ENCODE measurements around the gene COBL.
"Not testable (repeated sequence)": the region's sequence is repeated elsewhere in the genome, so short reads cannot be mapped to it uniquely, and the experiment has no call there.

The COBL gene

DNA sequence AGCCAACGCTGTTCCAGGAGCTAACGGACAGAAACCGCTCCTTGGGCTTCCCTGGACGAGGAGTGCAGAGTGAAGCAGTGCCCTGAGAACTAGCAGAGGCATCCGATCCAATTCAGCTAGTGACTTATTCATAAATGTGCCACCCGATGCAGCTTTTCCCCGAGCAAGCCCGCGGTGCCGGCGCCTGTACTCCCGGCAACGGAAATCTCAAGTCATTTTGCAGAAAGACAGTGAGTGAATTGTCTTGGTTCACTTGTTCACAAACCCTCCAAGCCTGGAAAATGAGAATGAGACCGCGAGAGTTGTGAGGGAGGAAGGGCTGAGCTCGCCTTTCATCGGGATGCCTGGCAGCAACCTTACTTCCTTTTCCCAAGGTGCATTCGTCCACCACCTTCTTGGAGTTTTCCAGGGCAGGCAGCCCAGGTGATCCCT lies 87.5 kb downstream of the COBL start:
- no peak for DNase-seq

DNA sequence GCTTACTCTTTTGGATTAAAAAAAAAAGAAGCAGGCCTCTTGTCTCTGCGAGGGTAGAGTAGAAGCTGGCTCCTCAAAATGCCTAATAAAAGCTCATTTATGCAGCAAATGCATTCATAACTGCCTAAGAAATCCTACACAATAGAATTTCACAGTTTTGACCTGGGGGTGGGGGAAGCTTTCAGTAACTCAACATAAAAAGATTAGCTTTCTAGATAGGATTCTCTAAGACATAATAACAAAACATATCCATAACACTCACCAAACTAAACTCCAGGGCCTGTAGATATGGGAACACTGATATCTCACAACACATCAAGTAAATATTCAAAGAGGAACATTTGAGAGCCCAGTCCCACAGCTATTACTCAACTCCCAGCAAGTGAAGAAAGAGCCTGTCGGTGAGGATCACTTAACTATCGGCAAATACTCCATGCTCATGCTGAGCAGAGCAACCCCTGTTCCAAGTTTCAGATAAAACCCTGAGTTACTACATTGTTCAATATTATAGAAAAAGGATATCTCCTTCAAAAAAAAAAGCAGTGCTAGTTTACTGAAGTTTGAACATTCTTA lies 88.1 kb downstream of the COBL start:
- no peak for DNase-seq

DNA sequence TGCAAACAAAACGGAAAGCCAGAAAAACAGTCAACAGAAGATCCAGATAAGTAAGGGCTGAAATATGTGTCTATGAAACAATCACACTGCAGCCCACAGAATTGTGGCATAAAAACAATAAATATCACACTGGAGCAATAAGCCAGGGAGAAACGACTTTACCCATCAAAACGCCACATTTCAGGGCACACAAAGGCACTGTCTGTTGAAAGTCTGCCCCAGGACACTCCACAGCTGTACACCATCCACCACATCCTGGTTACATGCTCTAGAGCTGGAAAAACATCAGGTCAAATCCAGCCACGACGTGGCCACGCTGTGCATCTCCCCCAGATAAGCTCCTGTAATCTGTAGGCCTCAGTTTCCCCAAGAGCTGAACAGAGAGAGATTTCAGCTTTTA lies 88.7 kb downstream of the COBL start:
- no peak for DNase-seq

DNA sequence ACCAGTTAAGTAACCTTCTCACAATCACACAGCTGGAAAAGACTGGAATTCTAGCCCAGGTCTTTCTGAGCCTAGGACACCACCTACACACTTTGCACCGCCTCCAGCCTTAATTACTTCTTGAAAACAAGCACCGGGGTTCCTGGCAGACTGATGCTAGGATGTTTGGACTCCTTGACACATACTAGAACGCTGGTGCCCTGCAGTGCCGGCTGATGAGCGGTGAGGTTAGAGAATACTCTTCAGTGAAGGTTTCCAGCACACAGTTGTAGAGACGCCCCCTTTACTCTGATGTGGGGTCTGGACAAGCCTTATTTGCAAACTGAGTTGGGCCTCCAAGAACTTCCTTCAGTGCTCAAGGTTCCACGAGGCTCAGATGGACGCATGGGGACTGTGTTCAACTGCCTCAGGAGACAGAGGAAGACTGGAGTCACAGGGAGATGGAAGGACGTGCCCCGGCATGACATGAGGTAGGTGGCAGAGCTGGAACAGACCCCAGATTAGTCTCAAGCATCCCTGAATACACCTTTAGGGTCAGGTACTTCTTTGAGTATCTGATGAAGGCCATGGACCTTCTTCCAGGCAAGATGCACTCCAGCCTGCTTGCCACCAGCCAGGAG lies 89.6 kb downstream of the COBL start:
- no peak for DNase-seq

DNA sequence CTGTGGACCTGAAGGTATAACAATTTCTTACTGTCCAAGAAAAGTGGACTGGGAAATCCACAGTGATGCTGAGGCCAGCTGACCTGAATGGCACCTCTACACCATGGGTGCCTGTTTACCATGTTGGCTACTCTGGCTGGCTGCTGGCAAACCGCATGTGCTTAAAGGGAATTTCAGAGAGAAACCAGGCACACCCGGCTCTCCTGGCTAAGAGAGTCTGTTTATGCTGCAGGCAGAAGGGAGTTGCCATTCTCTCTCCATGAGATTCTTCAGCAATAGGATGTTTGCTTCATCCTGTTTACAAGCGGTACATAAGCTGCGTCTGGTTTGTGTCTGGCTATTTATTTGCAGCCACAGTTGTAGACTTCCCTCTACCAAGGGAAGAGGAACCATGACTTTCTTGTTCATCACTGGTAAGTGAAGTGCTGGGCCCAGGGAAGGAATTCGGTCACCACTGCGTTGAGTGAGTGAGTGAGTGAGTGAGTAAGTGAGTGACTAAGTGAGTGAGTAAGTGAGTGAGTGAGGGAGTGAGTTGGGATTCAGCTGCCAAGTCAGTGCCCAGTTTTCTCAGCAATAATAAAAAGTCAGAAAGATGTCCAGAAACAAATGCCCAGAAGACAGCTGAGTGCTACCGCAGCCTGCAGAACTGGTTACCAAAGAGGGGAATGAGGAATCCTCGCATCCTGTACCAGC lies 90.4 kb downstream of the COBL start:
- DNase-seq, result no peak

DNA sequence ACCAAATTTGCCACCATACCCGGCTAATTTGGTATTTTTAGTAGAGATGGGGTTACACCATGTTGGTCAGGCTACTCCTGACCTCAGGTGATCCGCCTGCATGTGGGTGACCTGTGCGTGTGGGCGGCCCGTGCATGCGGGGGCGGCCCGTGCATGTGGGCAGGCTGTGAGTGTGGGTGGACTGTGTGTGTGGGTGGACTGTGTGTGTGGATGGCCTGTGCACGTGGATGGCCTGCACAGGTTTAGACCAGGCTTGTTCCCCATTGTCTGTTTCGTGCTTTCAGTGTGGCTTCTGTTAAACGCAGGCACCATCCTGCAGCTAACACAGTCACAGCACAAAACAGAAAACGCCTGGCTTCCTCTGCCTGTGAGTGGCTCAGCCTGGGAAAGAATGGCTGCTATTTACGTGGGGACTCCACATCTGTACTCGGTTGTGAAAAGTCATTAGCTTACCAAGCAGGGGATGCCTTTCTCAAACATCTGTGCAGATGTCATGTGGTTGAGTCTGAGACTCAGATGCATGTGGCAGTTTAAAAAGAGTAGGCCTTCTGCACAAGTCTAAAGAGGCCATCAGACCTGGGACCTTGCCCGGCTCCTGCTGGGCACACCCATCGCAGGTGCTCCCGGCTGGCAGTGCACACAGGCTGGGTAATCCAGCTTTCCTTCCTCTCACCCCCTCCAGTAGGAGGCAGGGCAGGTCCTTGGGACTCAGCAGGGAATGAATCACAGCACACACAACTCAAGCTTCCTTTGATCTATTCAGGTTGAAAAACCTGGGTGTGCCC lies 91.6 kb downstream of the COBL start:
- DNase-seq, result no peak

DNA sequence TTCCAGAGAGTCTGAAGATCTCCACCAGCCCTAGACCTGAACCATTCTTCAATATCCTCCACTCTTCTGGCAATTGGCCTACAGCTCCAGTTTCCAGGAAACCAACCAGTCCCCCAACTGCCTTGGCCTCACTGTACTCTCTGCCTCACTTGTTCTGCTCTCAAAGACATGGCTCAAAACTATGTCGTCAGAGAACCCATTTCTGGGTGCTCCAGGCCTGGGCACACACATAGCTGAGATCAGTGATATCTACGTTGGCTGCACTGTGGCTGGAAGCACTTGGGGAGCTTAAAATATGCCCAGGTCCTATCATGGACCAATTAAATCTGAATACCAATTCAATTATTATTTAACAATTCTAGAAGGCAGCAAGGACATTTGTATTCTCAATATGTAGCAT lies 93.1 kb downstream of the COBL start:
- DNase-seq, result no peak

DNA sequence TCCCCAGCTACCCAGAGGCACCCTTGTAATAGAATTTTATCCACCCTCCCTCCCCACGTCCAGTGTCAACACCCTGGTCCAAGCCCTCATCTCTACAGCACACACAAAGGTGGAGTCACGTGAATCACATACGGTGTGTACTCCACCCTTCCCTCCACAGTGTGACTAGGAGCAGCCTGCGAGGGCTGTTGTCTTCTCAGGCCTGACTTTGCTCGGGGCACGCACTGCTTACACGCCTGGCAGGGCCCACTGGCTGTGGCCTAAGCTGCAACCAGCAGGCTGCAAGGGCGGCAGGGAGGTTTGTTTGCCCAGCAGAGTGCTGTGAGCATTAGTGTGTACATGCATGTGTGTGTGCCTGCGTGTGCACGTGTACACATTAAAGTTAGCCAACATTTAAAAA lies 93.7 kb downstream of the COBL start:
- no peak for DNase-seq

DNA sequence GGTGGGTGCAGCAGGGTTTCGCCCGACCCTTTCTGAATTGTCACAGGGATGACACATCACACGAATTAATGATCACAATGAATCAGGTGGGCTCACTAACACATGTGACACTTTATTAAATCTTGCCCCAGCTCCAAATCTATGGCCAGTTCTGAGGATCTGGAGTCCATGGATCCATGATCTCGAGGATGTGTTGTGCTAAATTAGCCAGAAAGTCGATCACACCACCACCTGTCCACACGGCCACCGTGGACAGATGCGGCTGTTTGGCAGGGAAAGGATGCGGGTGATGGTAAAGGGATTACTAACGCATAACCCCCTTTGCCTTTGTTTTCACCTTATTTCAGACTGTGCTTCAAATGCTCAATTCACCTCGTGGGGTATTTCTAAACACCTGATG lies 96.4 kb downstream of the COBL start:
- DNase-seq, result no peak

DNA sequence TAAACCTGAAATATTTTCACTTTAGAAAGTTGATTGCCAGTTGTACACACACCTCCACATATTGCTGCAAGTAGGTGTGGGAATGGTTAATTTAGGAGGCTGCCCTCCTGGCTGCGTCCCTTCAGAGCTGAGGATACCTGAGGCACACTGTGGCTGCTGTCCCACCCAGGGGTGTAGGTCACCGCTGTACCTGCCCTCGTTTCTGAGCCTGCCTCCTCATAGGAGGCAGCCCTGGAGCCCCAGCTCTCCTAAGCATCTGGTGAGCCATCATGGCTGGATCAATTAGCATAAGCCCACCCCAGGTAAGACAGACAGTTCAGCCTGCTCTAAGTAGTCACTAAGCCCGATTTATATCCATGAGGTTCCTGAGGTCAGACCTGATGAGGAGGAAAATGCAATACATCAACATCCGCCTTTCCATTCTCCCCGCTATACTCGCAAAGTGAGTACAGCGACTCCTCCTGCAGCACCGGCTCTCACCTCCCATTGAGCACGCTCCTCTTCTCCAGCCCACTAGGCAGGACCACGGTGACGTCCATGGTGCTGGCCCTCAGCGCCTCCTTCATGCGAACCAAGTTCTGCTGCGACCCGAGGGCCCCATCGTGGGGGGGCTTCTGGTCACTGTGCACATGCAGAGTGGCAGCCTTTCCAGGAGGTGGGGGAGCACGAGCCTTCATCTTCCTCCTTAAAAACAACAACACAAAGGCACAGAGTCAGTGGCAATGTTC lies 97.2 kb downstream of the COBL start:
- DNase-seq, result no peak

DNA sequence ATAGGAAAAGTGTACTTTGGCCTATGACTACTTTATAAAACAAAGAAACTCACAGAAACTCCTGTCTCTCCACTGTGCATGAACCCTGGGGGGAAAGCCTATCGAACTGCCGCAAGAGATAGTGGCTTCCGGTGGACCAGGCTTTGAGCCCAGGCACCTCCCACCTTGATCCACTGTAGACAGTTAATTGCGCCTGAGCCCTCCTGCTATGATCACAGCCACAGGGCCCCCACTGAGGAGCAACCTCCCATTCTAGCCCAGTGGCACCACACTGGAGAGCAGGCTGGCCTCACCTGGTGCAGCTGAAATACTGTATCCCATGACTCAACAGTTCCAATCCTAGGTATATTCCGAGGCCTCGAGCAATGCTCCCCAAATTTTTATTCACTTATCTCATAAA lies 98.8 kb downstream of the COBL start:
- DNase-seq, result no peak

DNA sequence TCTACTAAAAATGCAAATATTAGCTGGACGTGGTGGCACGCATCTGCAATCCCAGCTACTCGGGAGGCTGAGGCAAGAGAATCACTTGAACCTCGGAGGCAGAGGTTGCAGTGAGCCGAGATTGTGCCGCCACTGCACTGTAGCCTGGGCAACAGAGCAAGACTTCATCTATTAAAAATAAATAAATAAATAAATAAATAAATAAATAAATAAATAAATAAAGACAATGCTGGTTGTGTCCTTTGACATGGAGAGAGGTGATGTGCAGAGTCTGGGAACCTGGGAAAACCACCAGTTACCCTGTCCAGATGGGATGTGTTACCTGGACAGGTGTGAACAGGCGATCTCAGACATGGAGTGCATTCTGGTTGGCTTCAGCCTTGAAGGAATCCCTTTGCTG lies 102.5 kb downstream of the COBL start:
- no peak for DNase-seq

DNA sequence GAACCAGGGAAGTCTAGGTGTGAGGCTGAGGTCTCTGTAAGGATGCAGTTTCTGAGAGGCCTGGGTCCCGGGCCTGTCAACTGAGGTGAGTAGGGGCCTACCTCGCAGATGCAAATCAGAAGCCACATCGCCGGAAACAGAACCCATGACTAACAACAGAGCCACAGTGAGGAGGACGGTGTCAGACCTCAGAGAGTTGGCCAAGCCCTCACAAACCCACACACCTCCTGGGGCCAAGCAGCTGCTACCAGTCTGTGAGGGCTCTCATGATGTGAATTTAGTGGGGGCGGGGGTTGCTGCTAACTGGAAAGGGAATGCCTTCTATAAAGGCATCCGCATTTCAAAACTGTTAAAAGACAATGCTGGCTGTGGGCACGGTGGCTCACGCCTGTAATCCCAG lies 103.0 kb downstream of the COBL start:
- no peak for DNase-seq

DNA sequence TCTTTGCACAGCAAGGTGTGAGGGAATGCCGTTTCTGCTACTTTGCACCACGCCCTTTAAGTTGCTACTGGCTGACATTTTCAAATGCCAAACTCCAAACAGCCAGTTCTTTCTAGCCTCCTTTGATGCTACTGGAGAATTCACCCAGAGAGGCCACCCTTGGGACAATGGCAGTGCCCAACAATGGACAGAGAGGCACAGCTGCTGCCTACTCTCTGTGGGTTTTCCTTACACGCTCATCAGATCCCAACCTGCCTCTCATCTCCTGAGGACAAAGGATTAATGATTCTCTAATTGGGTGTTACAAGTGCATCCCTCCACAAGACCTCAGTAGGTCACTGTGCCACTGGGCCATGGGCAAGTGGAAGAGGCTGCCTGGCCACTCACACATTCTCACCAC lies 105.8 kb downstream of the COBL start:
- DNase-seq, result no peak

DNA sequence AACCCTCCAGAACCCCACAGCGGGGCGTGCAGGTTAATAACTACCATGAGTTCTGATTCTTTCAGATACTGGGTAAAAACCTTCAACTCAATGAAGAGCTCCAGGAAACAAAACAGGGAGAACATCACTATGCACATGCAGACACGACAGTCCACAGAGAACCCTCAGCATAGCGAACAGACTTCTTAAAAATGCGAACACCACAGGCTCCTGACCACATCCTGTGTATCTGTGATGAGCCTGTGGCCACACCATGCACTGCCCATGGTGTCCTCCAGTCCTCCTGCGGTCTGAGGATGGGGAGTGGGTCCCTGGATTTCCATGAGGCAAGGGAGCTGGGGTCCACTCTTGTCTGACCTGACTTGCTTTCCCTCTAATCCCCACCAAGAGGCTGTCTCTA lies 107.2 kb downstream of the COBL start:
- no peak for DNase-seq

DNA sequence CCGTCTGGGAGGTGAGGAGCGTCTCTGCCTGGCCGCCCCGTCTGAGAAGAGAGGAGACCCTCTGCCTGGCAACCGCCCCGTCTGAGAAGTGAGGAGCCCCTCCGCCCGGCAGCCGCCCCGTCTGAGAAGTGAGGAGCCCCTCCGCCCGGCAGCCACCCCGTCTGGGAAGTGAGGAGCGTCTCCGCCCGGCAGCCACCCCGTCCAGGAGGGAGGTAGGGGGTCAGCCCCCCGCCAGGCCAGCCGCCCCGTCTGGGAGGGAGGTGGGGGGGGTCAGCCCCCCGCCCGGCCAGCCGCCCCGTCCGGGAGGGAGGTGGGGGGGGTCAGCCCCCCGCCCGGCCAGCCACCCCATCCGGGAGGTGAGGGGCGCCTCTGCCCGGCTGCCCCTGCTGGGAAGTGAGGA lies 108.5 kb downstream of the COBL start:
- DNase-seq, result not testable (repeated sequence)

DNA sequence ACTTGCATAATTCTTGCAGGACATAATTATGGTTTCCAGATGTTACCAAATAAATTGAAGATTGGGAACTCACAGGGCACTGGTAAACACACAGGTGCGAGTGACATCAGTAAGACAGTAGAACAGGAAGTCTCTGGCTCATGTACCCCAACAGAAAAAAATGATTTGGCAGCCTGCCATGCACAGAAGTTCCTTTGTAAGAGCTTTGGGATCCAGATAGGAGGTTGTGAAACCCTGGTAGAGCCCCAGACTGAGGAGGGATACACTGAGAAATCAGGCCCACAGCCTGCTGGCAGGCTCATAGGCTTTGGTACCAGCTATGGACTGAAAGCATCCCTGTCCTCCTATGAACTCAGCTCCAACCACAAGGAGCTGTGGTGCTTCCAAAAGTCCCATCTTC lies 118.0 kb downstream of the COBL start:
- no peak for DNase-seq

DNA sequence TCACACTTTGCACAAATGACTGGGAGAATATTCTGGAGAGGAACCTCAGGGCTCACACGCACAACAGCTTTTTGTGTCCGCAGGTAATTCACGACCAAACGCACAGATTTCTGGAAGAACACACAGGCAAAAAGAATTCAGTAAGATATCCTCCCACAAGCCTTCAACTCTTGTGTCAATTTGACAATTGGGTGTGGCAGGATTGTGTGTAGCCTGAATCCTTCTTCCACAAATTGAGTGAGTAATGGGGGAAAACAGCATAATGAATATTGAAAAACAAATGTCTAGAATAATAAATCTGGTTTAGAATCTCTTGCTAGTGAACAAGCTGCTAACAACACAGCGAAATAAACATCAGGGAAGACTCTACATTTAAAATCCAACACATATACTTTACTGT lies 125.6 kb downstream of the COBL start:
- DNase-seq, result no peak

DNA sequence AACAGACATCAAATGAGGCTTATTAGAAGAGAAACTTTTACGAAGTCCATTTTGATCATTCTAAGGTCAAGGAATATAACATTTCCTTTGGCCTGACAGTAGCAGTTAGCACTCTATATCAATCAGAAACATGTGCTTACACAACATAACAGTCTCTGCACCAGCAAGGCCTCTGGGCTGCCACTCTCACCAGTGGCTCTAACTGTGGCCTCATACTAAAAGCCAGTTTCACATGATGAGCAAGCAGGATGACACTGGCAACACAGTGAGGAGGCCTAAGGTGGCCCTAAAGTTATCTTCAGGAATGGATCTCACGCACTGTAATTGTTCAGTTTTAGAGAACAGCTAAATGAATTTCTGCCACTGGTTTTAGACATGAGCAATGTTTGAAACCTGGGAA lies 126.8 kb downstream of the COBL start:
- DNase-seq, result no peak

DNA sequence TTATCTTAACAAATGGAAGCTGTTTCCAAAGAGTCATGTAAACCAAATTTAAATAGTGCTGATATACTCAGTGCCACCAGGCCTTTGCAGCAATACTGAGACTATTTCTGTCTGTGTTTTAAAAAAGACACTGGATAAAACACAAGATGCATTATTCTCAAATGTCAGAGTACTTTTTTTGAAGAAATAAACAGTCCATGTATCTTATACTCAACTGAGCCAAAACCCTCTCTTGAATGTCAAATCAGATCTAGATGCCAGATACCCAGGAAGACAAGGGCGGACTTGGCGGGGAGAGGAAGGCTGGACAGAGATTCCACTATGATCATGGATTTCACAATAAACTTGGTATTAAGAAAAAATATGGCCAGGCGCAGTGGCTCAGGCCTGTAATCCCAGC lies 127.6 kb downstream of the COBL start:
- no peak for DNase-seq

DNA sequence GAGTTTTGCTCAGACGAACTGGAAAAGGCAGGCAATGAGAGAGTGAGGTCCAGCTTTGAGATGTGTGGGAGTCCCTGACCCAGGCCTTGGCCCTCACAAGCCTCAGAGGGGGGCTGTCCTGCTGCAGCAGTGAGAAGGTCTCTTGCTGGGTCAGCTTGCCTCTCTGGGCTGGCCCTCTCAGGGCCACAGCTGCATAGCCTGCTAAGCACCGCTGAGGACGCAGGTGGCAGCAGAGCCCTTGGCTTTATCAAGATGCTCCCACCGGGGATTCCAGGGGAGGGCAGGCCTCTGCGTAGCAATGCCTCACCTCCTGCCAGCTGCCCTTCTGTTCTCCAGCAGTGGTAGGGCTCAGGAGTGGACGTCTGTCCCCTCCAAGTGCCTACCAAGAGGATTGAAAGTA lies 128.7 kb downstream of the COBL start:
- DNase-seq, result peak; percentile 3

DNA sequence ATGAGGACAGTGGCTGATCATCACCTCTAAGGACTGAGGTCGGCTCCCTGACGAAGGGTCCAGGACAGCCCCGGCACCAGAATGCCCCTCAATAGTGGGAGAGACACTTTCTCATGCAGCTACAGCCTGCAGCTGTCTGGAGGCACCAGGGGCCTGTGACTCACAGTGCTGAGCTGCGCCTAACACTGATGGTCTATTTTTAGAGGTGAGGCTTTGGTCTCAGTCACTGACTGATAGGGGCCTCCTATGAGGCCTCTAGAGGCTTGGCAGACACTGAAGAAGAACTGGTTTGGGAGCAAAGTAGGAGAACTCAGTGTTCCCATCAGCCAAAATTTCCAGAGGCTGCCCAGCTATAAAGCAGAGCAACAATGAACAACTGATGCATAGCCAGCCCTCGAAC lies 130.1 kb downstream of the COBL start:
- DNase-seq, result no peak

DNA sequence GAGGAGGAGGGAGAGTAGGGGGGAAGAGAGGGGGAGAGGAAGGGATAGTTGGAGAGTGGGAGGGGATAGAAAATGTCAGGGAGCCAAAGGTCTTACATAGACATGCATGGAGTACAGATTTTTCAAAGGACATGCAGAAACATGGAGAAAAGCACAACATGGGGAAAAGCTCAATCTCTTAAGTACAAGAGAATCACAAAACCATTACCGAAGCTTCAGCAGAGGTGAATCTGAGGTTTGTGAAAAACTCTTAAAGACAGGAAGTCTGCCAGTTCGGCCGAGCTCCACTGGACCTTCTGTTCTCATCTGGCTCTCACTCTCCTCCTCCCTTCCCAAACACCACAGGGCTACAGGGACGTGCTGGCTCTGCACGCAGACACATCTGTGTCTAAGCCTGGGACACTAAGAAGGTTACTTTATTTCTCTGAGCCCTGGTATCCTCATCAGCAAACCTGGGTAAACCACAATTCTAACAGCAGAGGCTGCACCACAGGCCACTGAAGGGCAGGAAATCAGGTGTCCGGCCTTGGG lies 133.9 kb downstream of the COBL start:
- no peak for DNase-seq

Data from OCI-M1 (cell line).